H1 (cell line): ENCODE data around the gene PPIL6. TPM values are rescaled to one million over a fixed set of nuclear protein-coding genes. Genes with fewer than 3 reads are reported as not detected.

Experiments used
- CTCF ChIA-PET: fragments of 300-600 bp; sonication (Branson Sonifier 250); formaldehyde crosslinking; loops from one replicate; lab custom pipeline; 2021; ENCODE audit not compliant: partially characterized antibody; lab: Charles Lee
- POLR2A ChIA-PET: fragments of 300-600 bp; sonication (Branson Sonifier 250); formaldehyde crosslinking; loops from one replicate; lab custom pipeline; 2021; ENCODE audit warnings: inconsistent platforms; ENCODE audit not compliant: partially characterized antibody; lab: Charles Lee
- DNase-seq, 2 experiments: peaks; one replicate each; pipeline versions ENCODE4 v3.0.0 to v3.0.0-alpha.2; 2010 to 2022; ENCODE audit warnings: low spot score in 2 of 2, low read depth in 1 of 2, mixed read lengths in 1 of 2
- FAIRE-seq: peaks from 2 replicates; lab custom pipeline; 2011; peaks lifted over from hg19 to GRCh38; lab: Jason Lieb, UNC
- H2AFZ ChIP-seq: 2 replicates; pipeline ENCODE4 v1.8.1; 2012; ENCODE audit warnings: low read length, inconsistent platforms
- H2AK5ac ChIP-seq: 2 replicates; pipeline ENCODE4 v1.6.1; 2013; ENCODE audit warnings: low read depth, low read length
- H2BK120ac ChIP-seq: replicated peaks from 2 replicates; pipeline ENCODE3; 2013; ENCODE audit warnings: low read depth, low read length, inconsistent platforms
- H2BK12ac ChIP-seq: 2 replicates; pipeline ENCODE4 v1.6.1; 2013; ENCODE audit warnings: low read depth, low read length
- H2BK15ac ChIP-seq: 2 replicates; pipeline ENCODE4 v1.6.1; 2013; ENCODE audit warnings: low read length
- H2BK20ac ChIP-seq: 2 replicates; pipeline ENCODE4 v1.6.1; 2013; ENCODE audit warnings: low read length
- H2BK5ac ChIP-seq: 2 replicates; pipeline ENCODE4 v1.6.1; 2013; ENCODE audit warnings: low read depth, low read length
- H3K14ac ChIP-seq: 2 replicates; pipeline ENCODE4 v1.6.1; 2013; ENCODE audit warnings: inconsistent platforms; ENCODE audit not compliant: insufficient read length
- H3K18ac ChIP-seq: 2 replicates; pipeline ENCODE4 v1.6.1; 2013; ENCODE audit warnings: low read length; ENCODE audit errors: extremely low read depth
- H3K23ac ChIP-seq: 2 replicates; pipeline ENCODE4 v1.6.1; 2013; ENCODE audit warnings: inconsistent platforms; ENCODE audit not compliant: insufficient read length
- H3K23me2 ChIP-seq: 2 replicates; pipeline ENCODE4 v1.6.1; 2013; ENCODE audit warnings: low read depth, low read length
- H3K27ac ChIP-seq: 2 replicates; pipeline ENCODE4 v1.6.1; 2011; ENCODE audit warnings: low read depth, low read length, inconsistent platforms
- H3K27me3 ChIP-seq, 4 experiments: replicated peaks in 1 of 4; 1 replicate in 1 of 4; 2 replicates in 3 of 4; pipeline versions ENCODE4 v1.6.1 to v1.8.1; 2011 to 2013; ENCODE audit warnings: low read length in 3 of 4, mild to moderate bottlenecking in 3 of 4, inconsistent platforms in 2 of 4, mixed read lengths in 2 of 4, moderate library complexity in 1 of 4; ENCODE audit not compliant: control insufficient read depth in 3 of 4, insufficient read depth in 3 of 4; ENCODE audit errors: extremely low read depth in 1 of 4
- H3K36me3 ChIP-seq, 4 experiments: 2 replicates each; pipeline versions ENCODE4 v1.6.1 to v1.8.1; 2011 to 2013; ENCODE audit warnings: mild to moderate bottlenecking in 4 of 4, low read length in 3 of 4, moderate library complexity in 2 of 4, control low read depth in 1 of 4, inconsistent platforms in 1 of 4; ENCODE audit not compliant: insufficient read depth in 4 of 4, control insufficient read depth in 2 of 4
- H3K4ac ChIP-seq: replicated peaks from 2 replicates; pipeline ENCODE3; 2013; ENCODE audit warnings: low read length, low read depth, mixed read lengths, inconsistent platforms; ENCODE audit not compliant: insufficient read length
- H3K4me1 ChIP-seq, 4 experiments: replicated peaks in 1 of 4; 1 replicate in 1 of 4; 2 replicates in 3 of 4; pipeline versions ENCODE4 v1.6.1 to v1.8.1; 2011 to 2013; ENCODE audit warnings: low read length in 3 of 4, inconsistent platforms in 2 of 4, mixed read lengths in 1 of 4; ENCODE audit not compliant: insufficient read depth in 4 of 4, control insufficient read depth in 3 of 4
- H3K4me2 ChIP-seq, 2 experiments: 2 replicates each; pipeline versions ENCODE4 v1.6.1 to v1.8.1; 2011 to 2013; ENCODE audit warnings: low read depth in 2 of 2, low read length in 2 of 2, control low read depth in 1 of 2, inconsistent platforms in 1 of 2, mild to moderate bottlenecking in 1 of 2; ENCODE audit not compliant: insufficient read depth in 1 of 2
- H3K4me3 ChIP-seq, 4 experiments: fragments of 200-600, 300-600 bp in 1 of 4; sonication (generic), shearing (Covaris generic), sonication (Bioruptor Twin) in 1 of 4; 2 replicates each; pipeline versions ENCODE4 v1.5.1 to v1.8.1; 2011 to 2016; ENCODE audit warnings: low read length in 4 of 4, low read depth in 3 of 4, control low read depth in 2 of 4, inconsistent platforms in 2 of 4, mild to moderate bottlenecking in 2 of 4, mixed read lengths in 1 of 4, moderate library complexity in 1 of 4; ENCODE audit not compliant: insufficient read depth in 2 of 4; ENCODE audit errors: extremely low read depth in 1 of 4
- H3K56ac ChIP-seq: replicated peaks from 2 replicates; pipeline ENCODE3; 2013; ENCODE audit warnings: low read depth, mild to moderate bottlenecking, mixed read lengths, low read length, inconsistent platforms; ENCODE audit not compliant: insufficient read length
- H3K79me1 ChIP-seq: 2 replicates; pipeline ENCODE4 v1.6.1; 2013; ENCODE audit warnings: low read depth, low read length, control low read depth
- H3K79me2 ChIP-seq, 2 experiments: 2 replicates each; pipeline versions ENCODE4 v1.6.1 to v1.8.1; 2012 to 2013; ENCODE audit warnings: low read length in 2 of 2, mild to moderate bottlenecking in 2 of 2, inconsistent platforms in 1 of 2; ENCODE audit not compliant: insufficient read depth in 2 of 2, control insufficient read depth in 1 of 2
- H3K9ac ChIP-seq, 4 experiments: replicated peaks in 1 of 4; 1 replicate in 1 of 4; 2 replicates in 3 of 4; pipeline versions ENCODE4 v1.6.1 to v1.8.1; 2011 to 2013; ENCODE audit warnings: low read depth in 3 of 4, low read length in 3 of 4, control low read depth in 2 of 4, mild to moderate bottlenecking in 2 of 4, moderate library complexity in 2 of 4, inconsistent platforms in 1 of 4; ENCODE audit errors: extremely low read depth in 1 of 4
- H3K9me3 ChIP-seq, 2 experiments: 2 replicates each; pipeline versions ENCODE4 v1.6.1 to v1.8.1; 2012 to 2013; ENCODE audit warnings: mild to moderate bottlenecking in 2 of 2, moderate library complexity in 2 of 2, control low read depth in 1 of 2, inconsistent platforms in 1 of 2, low read depth in 1 of 2, low read length in 1 of 2, mixed read lengths in 1 of 2; ENCODE audit not compliant: insufficient read depth in 2 of 2
- H4K20me1 ChIP-seq, 2 experiments: replicated peaks in 1 of 2; 2 replicates each; pipeline versions ENCODE3 to v1.8.1; 2011 to 2013; ENCODE audit warnings: inconsistent platforms in 2 of 2, low read length in 2 of 2, mild to moderate bottlenecking in 1 of 2; ENCODE audit not compliant: insufficient read depth in 2 of 2, control insufficient read depth in 1 of 2
- H4K5ac ChIP-seq: 2 replicates; pipeline ENCODE4 v1.6.1; 2013; ENCODE audit warnings: low read length, low read depth, mixed read lengths, inconsistent platforms; ENCODE audit not compliant: insufficient read length
- H4K8ac ChIP-seq: 2 replicates; pipeline ENCODE4 v1.8.0; 2013; ENCODE audit warnings: mild to moderate bottlenecking, moderate library complexity, low read length, inconsistent platforms; ENCODE audit not compliant: insufficient read depth; ENCODE audit errors: extremely low read depth
- H4K91ac ChIP-seq: replicated peaks from 2 replicates; pipeline ENCODE3; 2013; ENCODE audit warnings: low read length, mixed read lengths, inconsistent platforms; ENCODE audit not compliant: insufficient read length
- CEBPB ChIP-seq: IDR thresholded peaks from 2 replicates; pipeline ENCODE4 v1.6.1; 2012; ENCODE audit warnings: low read depth, low read length
- HDAC2 ChIP-seq, 2 experiments: fragments of 300-600 bp in 1 of 2; sonication (generic) in 1 of 2; IDR thresholded peaks; 2 replicates each; pipeline ENCODE4 v1.6.1; 2011 to 2012; ENCODE audit warnings: low read depth in 2 of 2, low read length in 2 of 2, mild to moderate bottlenecking in 2 of 2, moderate library complexity in 2 of 2, borderline replicate concordance in 1 of 2, inconsistent platforms in 1 of 2
- HDAC6 ChIP-seq: IDR thresholded peaks from one replicate; pipeline ENCODE4 v1.7.1; 2012; ENCODE audit warnings: low read depth, mild to moderate bottlenecking, inconsistent platforms, low read length, moderate library complexity
- KDM5A ChIP-seq: fragments of 200-600 bp; IDR thresholded peaks from 2 replicates; pipeline ENCODE4 v1.7.1; 2012; ENCODE audit warnings: mild to moderate bottlenecking, low read length, inconsistent platforms, mixed read lengths
- SIN3A ChIP-seq, 2 experiments: IDR thresholded peaks in 1 of 2; conservative IDR thresholded peaks in 1 of 2; 2 replicates each; pipeline ENCODE4 v1.6.1; 2011 to 2012; ENCODE audit warnings: low read length in 2 of 2, improper control_type of control experiment in 1 of 2, low read depth in 1 of 2, mild to moderate bottlenecking in 1 of 2
- WGBS, 2 experiments: shearing (Covaris generic) in 1 of 2; methylation state at CpG; one replicate each; pipeline versions ENCODE4 v1.1.6 to v1.1.7; 2013 to 2015; ENCODE audit warnings: low lambda C conversion rate in 2 of 2, mixed read lengths in 2 of 2, inconsistent platforms in 1 of 2, low coverage in 1 of 2, missing lambda C conversion rate in 1 of 2; ENCODE audit not compliant: insufficient replicate concordance in 2 of 2, insufficient coverage in 1 of 2, insufficient read length in 1 of 2; ENCODE audit errors: extremely low coverage in 1 of 2, missing lambda C conversion rate in 1 of 2; 5-methylcytosine and 5-hydroxymethylcytosine counted together
- polyA plus RNA-seq, 7 experiments: library from polyadenylated mRNA; depleted of rRNA in 3 of 7; stranded (reverse) in 5 of 7; unstranded in 2 of 7; fragments of >200 nt in 5 of 7; fragments of 200-250 nt in 2 of 7; gene quantifications; 1 replicate in 5 of 7; 2 replicates in 1 of 7; 4 replicates in 1 of 7; pipeline versions ENCODE4 v1.2.1 to v1.2.3, GENCODE V29; 2011 to 2013; ENCODE audit warnings: missing spikeins in 2 of 7, mixed read lengths in 2 of 7
- total RNA-seq: library from RNA; stranded (reverse); fragmentation: NEBNext Ultra II Directional; extraction: Animal tissue kit (Norgen Biotek cat#: 25700); gene quantifications from 2 replicates; pipeline ENCODE4 v1.2.1, GENCODE V29; 2021
- TF ChIP-seq, protein P1 (sequence below): IDR thresholded peaks from 2 replicates; pipeline ENCODE4 v1.6.1; 2012; ENCODE audit warnings: inconsistent platforms
- TF ChIP-seq, protein P2 (sequence below), 3 experiments: IDR thresholded peaks; 1 replicate in 2 of 3; 2 replicates in 1 of 3; pipeline versions ENCODE4 v1.5.1 to v1.6.1; 2011; ENCODE audit warnings: low read length in 3 of 3, mild to moderate bottlenecking in 3 of 3, inconsistent platforms in 2 of 3, low read depth in 1 of 3, moderate library complexity in 1 of 3; ENCODE audit not compliant: insufficient read depth in 1 of 3; ENCODE audit errors: control extremely low read depth in 1 of 3

The PPIL6 gene
- total and polyA plus RNA-seq, 2 of the 8 experiments (the other 6 are each of a cell fraction or from before 2014, with no cell fraction given) = 0.42 to 1.3 TPM

DNA sequence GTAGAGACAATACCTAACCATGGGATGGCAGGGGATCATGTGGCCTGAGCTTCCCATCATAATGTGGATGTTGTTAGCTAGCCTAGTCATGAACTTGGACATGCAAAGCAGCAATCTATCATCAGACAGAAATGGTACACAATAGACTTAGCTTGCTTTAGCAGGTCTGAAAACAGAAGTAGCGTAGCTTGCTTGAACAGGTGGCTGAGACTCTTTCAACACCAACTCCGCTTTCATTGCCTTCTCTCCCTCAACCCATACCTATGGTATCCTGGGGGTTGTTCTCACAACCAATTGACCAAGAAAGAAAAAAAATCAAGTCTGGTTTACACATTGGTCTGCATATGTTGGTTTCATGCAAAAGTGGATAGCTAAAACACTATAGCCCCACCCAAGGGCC, 81.2 kb downstream of the PPIL6 start:
- H3K79me2 ChIP-seq = no peaks in the 10 kb centered on the region
- no peak overlapping the region for H3K4me3 ChIP-seq
- H3K23me2 ChIP-seq = no peaks in the 10 kb centered on the region
- no peak overlapping the region for H2BK12ac ChIP-seq
- no peak overlapping the region for H3K4me2 ChIP-seq
- H3K9me3 ChIP-seq = peaks cover 7 to 16% of the 10 kb centered on the region in 2 experiments; a peak in 1 of 4 replicates
- H3K27me3 ChIP-seq = no peaks in the 10 kb centered on the region
- no peak overlapping the region for H3K18ac ChIP-seq
- no peaks in the 10 kb centered on the region for H3K4me1 ChIP-seq
- H3K4ac ChIP-seq = no peak overlapping the region
- no peak overlapping the region for H2AK5ac ChIP-seq
- H3K23ac ChIP-seq = no peak overlapping the region
- H3K36me3 ChIP-seq = peaks cover 4 to 41% (median 23%) of the 10 kb centered on the region in 4 experiments; a peak in 7 of 8 replicates
- H3K14ac ChIP-seq = no peak overlapping the region
- H3K56ac ChIP-seq = no peak overlapping the region
- H4K5ac ChIP-seq = no peak overlapping the region
- H4K91ac ChIP-seq = no peak overlapping the region
- no peak overlapping the region for H2BK120ac ChIP-seq
- H2AFZ ChIP-seq = no peak overlapping the region
- no peak overlapping the region for H4K8ac ChIP-seq
- H3K79me1 ChIP-seq = no peaks in the 10 kb centered on the region
- H3K9ac ChIP-seq = no peak overlapping the region
- no peak overlapping the region for H2BK20ac ChIP-seq
- no peak for DNase-seq
- FAIRE-seq = no peak
- H4K20me1 ChIP-seq = no peaks in the 10 kb centered on the region
- H2BK15ac ChIP-seq = no peak overlapping the region
- 86% methylated on average over 2 of the region's 2 CpGs; no CpG with 5 or more reads in 1 of the 2 experiments for WGBS, 2 experiments
- no peak overlapping the region for H2BK5ac ChIP-seq
- no peak overlapping the region for H3K27ac ChIP-seq
- ChIA-PET POLR2A (interaction anchor here (0.6 kb wide), 1 partner anchor 31 kb away, joined by 3 read pairs; no protein-coding TSS in a partner anchor), CTCF (interaction anchor here (0.8 to 1.4 kb wide), 3 partner anchors 9 to 123 kb away, joined by 3 to 5 read pairs (median 3); no protein-coding TSS in a partner anchor)
- TF ChIP-seq CEBPB = no peak
- TF ChIP-seq, protein P1, sequence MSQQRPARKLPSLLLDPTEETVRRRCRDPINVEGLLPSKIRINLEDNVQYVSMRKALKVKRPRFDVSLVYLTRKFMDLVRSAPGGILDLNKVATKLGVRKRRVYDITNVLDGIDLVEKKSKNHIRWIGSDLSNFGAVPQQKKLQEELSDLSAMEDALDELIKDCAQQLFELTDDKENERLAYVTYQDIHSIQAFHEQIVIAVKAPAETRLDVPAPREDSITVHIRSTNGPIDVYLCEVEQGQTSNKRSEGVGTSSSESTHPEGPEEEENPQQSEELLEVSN = no peak
- TF ChIP-seq KDM5A = no peak
- no peak for TF ChIP-seq HDAC2 (IDR thresholded peaks at IDR 0.05; ENCODE audit: borderline replicate concordance in 1 of 2, low read depth in 2 of 2, low read length in 2 of 2)
- TF ChIP-seq, protein P2, sequence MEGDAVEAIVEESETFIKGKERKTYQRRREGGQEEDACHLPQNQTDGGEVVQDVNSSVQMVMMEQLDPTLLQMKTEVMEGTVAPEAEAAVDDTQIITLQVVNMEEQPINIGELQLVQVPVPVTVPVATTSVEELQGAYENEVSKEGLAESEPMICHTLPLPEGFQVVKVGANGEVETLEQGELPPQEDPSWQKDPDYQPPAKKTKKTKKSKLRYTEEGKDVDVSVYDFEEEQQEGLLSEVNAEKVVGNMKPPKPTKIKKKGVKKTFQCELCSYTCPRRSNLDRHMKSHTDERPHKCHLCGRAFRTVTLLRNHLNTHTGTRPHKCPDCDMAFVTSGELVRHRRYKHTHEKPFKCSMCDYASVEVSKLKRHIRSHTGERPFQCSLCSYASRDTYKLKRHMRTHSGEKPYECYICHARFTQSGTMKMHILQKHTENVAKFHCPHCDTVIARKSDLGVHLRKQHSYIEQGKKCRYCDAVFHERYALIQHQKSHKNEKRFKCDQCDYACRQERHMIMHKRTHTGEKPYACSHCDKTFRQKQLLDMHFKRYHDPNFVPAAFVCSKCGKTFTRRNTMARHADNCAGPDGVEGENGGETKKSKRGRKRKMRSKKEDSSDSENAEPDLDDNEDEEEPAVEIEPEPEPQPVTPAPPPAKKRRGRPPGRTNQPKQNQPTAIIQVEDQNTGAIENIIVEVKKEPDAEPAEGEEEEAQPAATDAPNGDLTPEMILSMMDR (IDR thresholded peaks at IDR 0.05; ENCODE audit: control extremely low read depth in 1 of 3, insufficient read depth in 1 of 3, low read depth in 1 of 3, low read length in 3 of 3) = no peak
- TF ChIP-seq SIN3A (conservative IDR thresholded peaks at IDR 0.05 in 1 of 2, IDR thresholded peaks at IDR 0.05 in 1 of 2; ENCODE audit: low read depth in 1 of 2, low read length in 2 of 2) = no peak
- no peak for TF ChIP-seq HDAC6
